Thyroid gland (tissue), 4 donors: Measurements from ENCODE around the gene DENND1A.

Experiments
- CTCF ChIP-seq, 6 experiments: fragments of 200-600 bp in 3 of 6; fragments of 450-650 bp in 3 of 6; sonication (generic) in 3 of 6; IDR thresholded peaks; one replicate each; pipeline ENCODE4 v1.5.1; 2016 to 2019; ENCODE audit warnings: antibody characterized with exemption in 6 of 6, mild to moderate bottlenecking in 2 of 6, inconsistent platforms in 1 of 6, moderate library complexity in 1 of 6
- POLR2A ChIP-seq, 2 donors: fragments of 450-650 bp; IDR thresholded peaks; one replicate each; pipeline ENCODE4 v1.6.1; 2017; ENCODE audit warnings: antibody characterized with exemption in 2 of 2, mild to moderate bottlenecking in 2 of 2, moderate library complexity in 1 of 2

GRCh38 chr9:123481209-123481865, 448.6 kb downstream of the DENND1A start:
- no peak for TF ChIP-seq CTCF (IDR thresholded peaks at IDR 0.05)
- TF ChIP-seq POLR2A (IDR thresholded peaks at IDR 0.05) = no peak
